Right lobe of liver (tissue), 4 donors: ENCODE measurements around the gene ADARB2.

Experiments
- POLR2A ChIP-seq: fragments of 450-650 bp; IDR thresholded peaks from one replicate; pipeline ENCODE4 v1.6.1; 2017; ENCODE audit warnings: antibody characterized with exemption, mild to moderate bottlenecking
- TF ChIP-seq, protein P1 (sequence below), 4 donors: fragments of 200-600 bp in 3 of 4; fragments of 450-650 bp in 1 of 4; IDR thresholded peaks; one replicate each; pipeline versions ENCODE4 v1.5.1 to v1.8.0; 2016 to 2022; ENCODE audit warnings: antibody characterized with exemption in 4 of 4, mild to moderate bottlenecking in 2 of 4
- donor health status: DM: no; HTN: no; CAD: no.
- donor health status: DM: no; HTN: no; CAD: no.
- donor health status: DM: no; HTN: yes; CAD: no.

DNA sequence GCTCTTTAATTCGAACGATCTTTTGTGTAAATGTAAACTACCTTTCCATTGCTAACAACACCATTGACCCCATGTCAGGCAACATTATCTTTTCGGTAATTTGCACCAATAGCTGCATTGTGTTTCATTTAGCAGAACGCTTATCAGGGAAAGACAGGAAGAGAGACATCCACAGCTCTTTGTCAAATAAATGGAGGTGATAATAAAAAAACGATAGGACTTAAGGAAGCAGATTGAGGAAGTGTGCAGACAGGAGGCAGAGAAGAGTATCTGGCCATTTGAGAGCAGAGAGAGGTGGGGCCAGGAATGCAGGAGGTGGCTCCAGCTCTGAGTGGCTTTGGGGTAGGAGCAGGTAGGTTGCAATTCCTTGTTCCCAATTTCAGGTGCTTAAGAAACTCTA, 37.5 kb upstream of the ADARB2 start:
- TF ChIP-seq, protein P1, sequence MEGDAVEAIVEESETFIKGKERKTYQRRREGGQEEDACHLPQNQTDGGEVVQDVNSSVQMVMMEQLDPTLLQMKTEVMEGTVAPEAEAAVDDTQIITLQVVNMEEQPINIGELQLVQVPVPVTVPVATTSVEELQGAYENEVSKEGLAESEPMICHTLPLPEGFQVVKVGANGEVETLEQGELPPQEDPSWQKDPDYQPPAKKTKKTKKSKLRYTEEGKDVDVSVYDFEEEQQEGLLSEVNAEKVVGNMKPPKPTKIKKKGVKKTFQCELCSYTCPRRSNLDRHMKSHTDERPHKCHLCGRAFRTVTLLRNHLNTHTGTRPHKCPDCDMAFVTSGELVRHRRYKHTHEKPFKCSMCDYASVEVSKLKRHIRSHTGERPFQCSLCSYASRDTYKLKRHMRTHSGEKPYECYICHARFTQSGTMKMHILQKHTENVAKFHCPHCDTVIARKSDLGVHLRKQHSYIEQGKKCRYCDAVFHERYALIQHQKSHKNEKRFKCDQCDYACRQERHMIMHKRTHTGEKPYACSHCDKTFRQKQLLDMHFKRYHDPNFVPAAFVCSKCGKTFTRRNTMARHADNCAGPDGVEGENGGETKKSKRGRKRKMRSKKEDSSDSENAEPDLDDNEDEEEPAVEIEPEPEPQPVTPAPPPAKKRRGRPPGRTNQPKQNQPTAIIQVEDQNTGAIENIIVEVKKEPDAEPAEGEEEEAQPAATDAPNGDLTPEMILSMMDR (IDR thresholded peaks at IDR 0.05) = no peak
- TF ChIP-seq POLR2A = no peak
